Measurements from ENCODE around the gene ZNF442.
"Not testable (repeated sequence)": the region's sequence is repeated elsewhere in the genome, so short reads cannot be mapped to it uniquely, and the experiment has no call there.

The ZNF442 gene

DNA sequence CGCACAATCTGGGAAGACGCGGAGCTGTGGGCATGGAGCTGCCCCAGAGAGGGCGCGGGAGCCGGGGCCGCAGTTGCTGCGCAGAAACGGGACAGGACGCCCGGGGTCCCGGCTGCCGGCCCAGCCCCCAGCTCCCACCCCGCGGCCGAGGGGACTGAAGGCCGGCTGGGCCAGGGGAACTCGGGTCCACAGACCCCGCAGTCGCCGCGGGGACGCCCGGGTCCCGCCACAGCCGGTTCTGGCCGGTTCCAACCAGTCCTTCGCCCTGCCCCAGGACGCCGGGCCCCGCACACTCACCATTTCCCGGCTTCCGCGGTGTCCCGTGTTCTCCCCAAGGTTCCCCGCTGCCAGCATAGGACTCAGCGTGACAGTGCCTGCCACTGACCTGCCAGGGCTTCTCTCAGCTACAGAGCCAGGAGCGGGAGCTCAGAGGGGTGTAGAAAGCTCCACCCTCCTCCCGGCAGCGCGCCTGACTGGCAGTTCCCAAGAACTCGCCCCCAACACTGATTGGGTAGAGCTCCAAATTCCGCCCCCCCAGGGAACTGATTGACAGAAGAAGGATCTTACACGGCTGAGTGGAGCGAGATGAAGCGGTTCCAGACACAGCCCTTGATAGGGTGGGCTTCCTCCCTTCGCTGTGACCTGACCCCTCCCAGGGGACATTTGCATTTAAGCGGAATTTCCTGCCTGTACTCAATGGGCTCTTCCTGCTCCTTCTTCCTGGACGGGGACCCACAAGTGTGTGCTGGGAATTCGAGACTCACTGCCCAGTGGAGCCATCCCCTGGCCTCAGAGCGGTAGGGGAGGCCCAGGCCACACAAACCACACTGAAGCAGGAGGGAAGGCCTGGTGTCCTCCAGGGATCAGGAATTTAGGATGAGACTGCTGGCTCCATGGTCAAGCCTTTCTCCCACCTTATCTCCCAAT, at the start of gene ZNF442:
ZNF442 (minus strand) TSS at position 448 of the 927 bp plus-strand sequence. CDS start 2,052 bp downstream, outside the sequence.
- H3K4me3 ChIP-seq (ENCODE audit: low read depth, low read length), result peak within 1 kb of the TSS; percentile 62
- TF ChIP-seq, protein P1, sequence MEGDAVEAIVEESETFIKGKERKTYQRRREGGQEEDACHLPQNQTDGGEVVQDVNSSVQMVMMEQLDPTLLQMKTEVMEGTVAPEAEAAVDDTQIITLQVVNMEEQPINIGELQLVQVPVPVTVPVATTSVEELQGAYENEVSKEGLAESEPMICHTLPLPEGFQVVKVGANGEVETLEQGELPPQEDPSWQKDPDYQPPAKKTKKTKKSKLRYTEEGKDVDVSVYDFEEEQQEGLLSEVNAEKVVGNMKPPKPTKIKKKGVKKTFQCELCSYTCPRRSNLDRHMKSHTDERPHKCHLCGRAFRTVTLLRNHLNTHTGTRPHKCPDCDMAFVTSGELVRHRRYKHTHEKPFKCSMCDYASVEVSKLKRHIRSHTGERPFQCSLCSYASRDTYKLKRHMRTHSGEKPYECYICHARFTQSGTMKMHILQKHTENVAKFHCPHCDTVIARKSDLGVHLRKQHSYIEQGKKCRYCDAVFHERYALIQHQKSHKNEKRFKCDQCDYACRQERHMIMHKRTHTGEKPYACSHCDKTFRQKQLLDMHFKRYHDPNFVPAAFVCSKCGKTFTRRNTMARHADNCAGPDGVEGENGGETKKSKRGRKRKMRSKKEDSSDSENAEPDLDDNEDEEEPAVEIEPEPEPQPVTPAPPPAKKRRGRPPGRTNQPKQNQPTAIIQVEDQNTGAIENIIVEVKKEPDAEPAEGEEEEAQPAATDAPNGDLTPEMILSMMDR (IDR thresholded peaks at IDR 0.05; ENCODE audit: borderline replicate concordance, insufficient read depth, low read depth, low read length), result peak; percentile 23; the same call in 1 of the 2 replicates

DNA sequence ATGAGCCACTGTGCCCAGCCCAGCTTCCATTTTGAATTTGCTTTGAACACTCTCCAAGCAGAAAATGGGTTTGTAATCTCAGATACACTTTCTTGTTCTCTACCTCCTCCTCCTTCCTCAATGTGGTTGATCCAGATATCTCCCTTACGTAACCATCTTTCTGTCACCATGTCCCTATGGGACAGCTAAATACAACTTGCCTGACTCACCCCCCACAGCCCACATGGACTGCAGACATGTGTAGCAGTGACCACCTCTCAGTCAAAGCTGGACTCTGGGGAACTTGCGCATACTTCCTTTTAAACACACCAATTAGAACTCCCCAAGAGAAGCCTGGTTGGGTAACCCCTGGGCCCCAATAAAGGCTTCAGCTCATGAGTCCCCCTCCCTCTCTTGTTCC, 46.4 kb upstream of the ZNF442 start:
- no peak overlapping the region for H3K4me3 ChIP-seq (ENCODE audit: low read depth, low read length)
- TF ChIP-seq, protein P1 (IDR thresholded peaks at IDR 0.05; ENCODE audit: borderline replicate concordance, insufficient read depth, low read depth, low read length), result no peak

DNA sequence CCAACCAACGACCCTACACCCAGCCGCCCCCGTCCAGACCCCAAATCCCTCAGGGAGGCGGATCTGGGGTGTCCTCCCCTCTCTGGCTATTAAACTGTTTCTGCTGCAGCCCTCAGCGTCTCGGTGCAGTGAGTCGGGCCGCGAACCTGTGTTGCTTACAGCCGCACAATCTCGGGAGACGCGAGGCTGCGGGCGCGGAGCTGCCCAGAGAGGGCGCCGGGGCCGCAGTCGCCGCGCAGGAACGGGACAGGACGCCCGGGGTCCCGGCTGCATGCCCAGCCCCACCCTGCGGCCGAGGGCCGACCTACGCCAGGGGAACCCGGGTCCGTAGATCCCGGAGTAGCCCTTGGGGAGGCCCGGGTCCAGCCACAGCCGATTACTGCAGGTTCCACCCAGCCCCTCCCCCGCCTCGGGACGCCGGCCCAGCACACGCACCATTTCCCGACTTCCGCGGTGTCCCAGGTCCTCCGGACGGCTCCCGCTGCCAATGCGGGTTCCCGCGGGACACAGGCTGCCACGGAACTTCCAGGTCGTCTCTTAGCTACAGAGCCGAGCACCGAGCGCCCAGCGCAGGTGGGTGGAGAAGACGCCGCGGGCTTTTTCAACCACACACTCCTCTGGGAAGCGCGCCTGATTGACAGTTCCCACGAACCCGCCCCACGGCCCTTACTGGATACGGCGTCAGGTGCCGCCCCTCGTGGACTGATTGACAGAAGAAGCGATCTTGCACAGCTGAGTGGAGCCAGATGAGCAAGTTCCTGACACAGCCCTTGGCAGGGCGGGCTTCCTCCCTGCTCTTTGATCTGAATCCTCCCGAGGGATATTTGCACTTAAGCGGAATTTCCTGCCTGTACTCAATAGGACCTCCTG, 35.4 kb upstream of the ZNF442 start, which contains the start of gene ZNF799:
ZNF799 (minus strand) TSS at position 639 of the 870 bp plus-strand sequence; CDS start at position 438, 201 bp downstream.
- peak within 1 kb of the TSS; percentile 91 for H3K4me3 ChIP-seq (ENCODE audit: low read depth, low read length)
- TF ChIP-seq, protein P1 (IDR thresholded peaks at IDR 0.05; ENCODE audit: borderline replicate concordance, insufficient read depth, low read depth, low read length), result 0 out of 2 replicates have a peak, but pooled peaks have one; percentile 15

DNA sequence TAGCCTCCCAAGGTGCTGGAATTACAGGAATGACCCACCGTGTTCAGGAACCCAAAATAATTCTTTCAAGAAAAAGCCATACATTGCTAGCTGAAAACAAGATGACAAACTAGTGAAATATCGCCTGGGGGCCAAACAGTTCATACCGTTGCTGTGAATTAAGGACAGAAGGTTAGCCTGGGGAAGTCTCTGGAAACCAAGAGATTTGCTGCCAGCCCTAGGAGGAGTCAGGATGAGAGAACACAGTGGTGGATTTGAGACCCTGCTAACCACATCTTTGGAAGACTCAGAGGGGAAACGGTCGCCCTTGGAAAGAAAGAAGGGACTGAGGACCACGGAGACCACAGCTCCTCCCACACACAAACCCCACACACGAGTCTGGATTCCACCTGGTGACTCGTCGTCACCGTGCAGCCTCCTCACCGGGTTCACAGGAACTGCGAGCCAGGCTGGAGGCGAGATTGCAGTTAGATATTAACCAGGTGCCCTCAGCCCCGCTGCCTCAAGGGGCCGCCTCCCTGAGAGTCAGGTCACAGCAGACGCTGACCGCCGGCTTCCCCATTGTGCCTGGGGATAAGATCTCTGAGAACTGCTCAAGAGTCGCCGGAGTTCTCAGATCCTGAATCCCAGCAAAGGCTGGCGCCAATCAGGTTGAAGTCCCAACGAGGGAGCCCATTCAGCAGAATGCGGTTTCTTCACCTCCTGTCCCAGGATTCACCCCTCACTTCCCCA, 34.6 kb upstream of the ZNF442 start:
- peak overlapping the region; percentile 91 for H3K4me3 ChIP-seq (ENCODE audit: low read depth, low read length)

DNA sequence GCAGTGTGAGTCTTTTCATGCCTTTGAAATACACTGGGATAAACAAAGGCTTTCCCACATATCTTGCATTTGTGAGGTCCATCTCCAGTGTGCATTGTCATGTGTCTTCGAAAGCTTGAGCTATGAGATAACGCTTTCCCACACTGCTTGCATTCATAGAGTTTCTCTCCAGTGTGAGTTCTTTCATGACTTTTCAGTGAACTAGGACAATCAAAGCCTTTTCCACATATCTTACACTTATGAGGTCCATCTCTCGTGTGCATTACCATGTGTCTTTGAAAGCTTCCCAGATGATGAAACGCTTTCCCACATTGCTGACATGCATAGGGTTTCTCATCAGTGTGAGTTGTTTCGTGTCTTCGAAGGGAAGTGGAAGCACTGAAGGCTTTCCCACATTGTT, 25.7 kb upstream of the ZNF442 start:
- not testable (repeated sequence) for H3K4me3 ChIP-seq (ENCODE audit: low read depth, low read length)

DNA sequence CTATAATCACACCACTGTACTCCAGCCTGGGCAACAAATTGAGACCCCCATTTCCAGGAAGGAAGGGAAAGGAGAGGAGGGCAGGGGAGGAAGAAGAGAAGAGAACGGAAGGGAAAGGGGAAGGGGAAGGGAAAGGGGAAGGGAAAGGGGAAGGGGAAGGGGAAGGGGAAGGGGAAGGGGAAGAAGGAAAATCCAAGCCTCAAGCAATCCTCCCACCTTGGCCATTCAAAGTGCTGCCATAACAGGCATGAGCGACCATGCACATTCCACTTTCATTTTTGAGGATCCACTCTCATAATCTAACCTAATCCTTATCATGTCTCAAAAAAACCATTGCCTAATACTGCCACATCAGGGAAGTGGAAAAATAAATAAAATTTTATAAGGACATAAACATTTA, 20.9 kb upstream of the ZNF442 start:
- not testable (repeated sequence) for H3K4me3 ChIP-seq (ENCODE audit: low read depth, low read length)

DNA sequence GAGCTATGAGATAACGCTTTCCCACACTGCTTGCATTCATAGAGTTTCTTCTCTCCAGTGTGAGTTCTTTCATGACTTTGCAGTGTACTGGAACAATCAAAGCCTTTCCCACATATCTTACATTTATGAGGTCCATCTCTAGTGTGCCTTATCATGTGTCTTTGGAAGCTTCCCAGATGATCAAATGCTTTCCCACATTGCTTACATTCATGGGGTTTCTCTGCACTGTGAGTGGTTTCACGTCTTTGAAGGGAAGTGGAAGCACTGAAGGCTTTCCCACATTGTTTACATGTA, 14.9 kb upstream of the ZNF442 start:
- H3K4me3 ChIP-seq (ENCODE audit: low read depth, low read length), result no peak overlapping the region

More for the DNA sequence above, 14.9 kb upstream of the ZNF442 start:
- TF ChIP-seq, protein P1 (IDR thresholded peaks at IDR 0.05; ENCODE audit: borderline replicate concordance, insufficient read depth, low read depth, low read length), result no peak

Data from GM12875 (cell line).